BLaER1 treated with 17β-estradiol and CSF1 and Interleukin-3, amounts not matched to agents 10 nM and 100 nM (cell line): ENCODE measurements around the gene NECTIN1.

Experiments used
- H3K27ac ChIP-seq, 11 experiments: shearing (Covaris generic); formaldehyde crosslinking; 2 replicates each; pipeline ENCODE4 v1.8.1; 2022
- H3K27me3 ChIP-seq, 11 experiments: shearing (Covaris generic); formaldehyde crosslinking; 2 replicates each; pipeline ENCODE4 v1.8.1; 2022
- H3K36me3 ChIP-seq, 11 experiments: shearing (Covaris generic); formaldehyde crosslinking; 2 replicates each; pipeline ENCODE4 v1.8.1; 2022
- H3K4me1 ChIP-seq, 10 experiments: shearing (Covaris generic); formaldehyde crosslinking; 2 replicates each; pipeline ENCODE4 v1.8.1; 2022
- H3K4me2 ChIP-seq, 11 experiments: shearing (Covaris generic); formaldehyde crosslinking; 2 replicates each; pipeline ENCODE4 v1.8.1; 2022
- H3K4me3 ChIP-seq, 10 experiments: shearing (Covaris generic); formaldehyde crosslinking; 2 replicates each; pipeline ENCODE4 v1.8.1; 2022
- H3K9ac ChIP-seq, 11 experiments: shearing (Covaris generic); formaldehyde crosslinking; 2 replicates each; pipeline ENCODE4 v1.8.1; 2022
- H3K9me3 ChIP-seq, 11 experiments: shearing (Covaris generic); formaldehyde crosslinking; replicated peaks in 1 of 11; 2 replicates each; pipeline ENCODE4 v1.8.1; 2022
- H4K20me1 ChIP-seq, 11 experiments: shearing (Covaris generic); formaldehyde crosslinking; 2 replicates each; pipeline ENCODE4 v1.8.1; 2022
- Cebpa-rat ChIP-seq, 11 experiments: shearing (Covaris generic); IDR thresholded peaks; 2 replicates each; pipeline ENCODE4 v1.8.1; 2022

Gene NECTIN1

GRCh38 chr11:119643876-119644225 is 85.1 kb downstream of the NECTIN1 start:
- no peak overlapping the region for H3K4me2 ChIP-seq
- peaks cover 0 to 5% (median 0%) of the 10 kb centered on the region in 11 experiments; a peak in 2 of 22 replicates for H4K20me1 ChIP-seq
- H3K9me3 ChIP-seq, result no peaks in the 10 kb centered on the region
- no peaks in the 10 kb centered on the region for H3K27me3 ChIP-seq
- H3K36me3 ChIP-seq, result no peaks in the 10 kb centered on the region
- TF ChIP-seq Cebpa-rat (IDR thresholded peaks at IDR 0.05), result no peak
- H3K4me1 ChIP-seq, result no peaks in the 10 kb centered on the region
- no peak overlapping the region for H3K4me3 ChIP-seq
- no peak overlapping the region for H3K27ac ChIP-seq
- no peak overlapping the region for H3K9ac ChIP-seq

DNA sequence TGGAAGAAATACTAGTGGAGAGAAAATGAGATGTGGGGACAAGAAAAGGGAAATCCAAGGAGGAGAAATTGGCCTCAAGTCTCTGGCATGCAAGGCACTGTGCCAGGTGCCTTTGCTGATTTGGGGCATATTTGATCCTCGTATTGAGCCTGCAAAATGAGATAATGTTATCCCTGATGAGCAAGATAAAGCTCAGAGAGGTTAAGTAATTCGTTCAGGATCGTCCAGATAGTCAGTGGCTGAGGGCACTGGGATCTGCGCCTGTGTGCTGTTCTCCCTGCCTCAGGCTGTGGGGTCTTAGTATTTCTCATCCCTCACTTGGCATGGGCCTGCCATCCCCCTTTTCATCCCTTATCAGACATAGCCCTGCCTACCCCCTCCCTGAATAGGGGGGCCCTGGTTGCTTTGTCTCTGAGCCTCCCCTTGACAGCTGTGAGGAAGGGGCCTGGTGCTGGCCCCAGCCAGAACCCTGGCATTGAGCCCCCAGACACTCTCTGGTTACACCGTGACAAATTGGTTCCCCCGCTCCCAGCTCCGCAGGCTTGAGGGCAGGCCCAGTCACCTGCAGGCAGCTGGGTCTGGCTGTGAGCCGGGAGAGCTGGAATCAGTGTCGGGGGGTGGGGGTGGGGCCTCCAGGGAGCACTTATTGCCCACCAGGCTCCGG is 85.7 kb downstream of the NECTIN1 start:
- Histone ChIP-seq H3K9me3 (no peaks in the 10 kb centered on the region), H3K27me3 (no peaks in the 10 kb centered on the region), H3K4me3 (no peak overlapping the region), H3K4me1 (no peaks in the 10 kb centered on the region), H3K4me2 (no peak overlapping the region), H4K20me1 (peaks cover 0 to 5% (median 0%) of the 10 kb centered on the region in 11 experiments; a peak in 3 of 22 replicates), H3K27ac (no peak overlapping the region), H3K36me3 (no peaks in the 10 kb centered on the region), H3K9ac (no peak overlapping the region)
- no peak for TF ChIP-seq Cebpa-rat (IDR thresholded peaks at IDR 0.05)

GRCh38 chr11:119641983-119642745 is 86.8 kb downstream of the NECTIN1 start:
- Histone ChIP-seq H3K27ac (no peak overlapping the region), H3K9ac (no peak overlapping the region), H3K9me3 (no peaks in the 10 kb centered on the region), H4K20me1 (peaks cover 0 to 5% (median 0%) of the 10 kb centered on the region in 11 experiments; a peak in 3 of 22 replicates), H3K4me1 (no peaks in the 10 kb centered on the region), H3K4me3 (no peak overlapping the region), H3K27me3 (no peaks in the 10 kb centered on the region), H3K36me3 (no peaks in the 10 kb centered on the region), H3K4me2 (no peak overlapping the region)
- no peak for TF ChIP-seq Cebpa-rat (IDR thresholded peaks at IDR 0.05)

GRCh38 chr11:119640541-119640940 is 88.5 kb downstream of the NECTIN1 start:
- H3K4me2 ChIP-seq, result peak overlapping the region in 1 of 11 experiments; percentile 15; a peak in 2 of 22 replicates
- no peaks in the 10 kb centered on the region for H3K27me3 ChIP-seq
- no peak for TF ChIP-seq Cebpa-rat (IDR thresholded peaks at IDR 0.05)
- no peaks in the 10 kb centered on the region for H3K4me1 ChIP-seq
- H3K9ac ChIP-seq, result no peak overlapping the region; a peak in 1 of 22 replicates
- peaks cover 0 to 5% (median 0%) of the 10 kb centered on the region in 11 experiments; a peak in 3 of 22 replicates for H4K20me1 ChIP-seq
- no peak overlapping the region for H3K4me3 ChIP-seq
- H3K36me3 ChIP-seq, result no peaks in the 10 kb centered on the region
- no peaks in the 10 kb centered on the region for H3K9me3 ChIP-seq
- H3K27ac ChIP-seq, result no peak overlapping the region

DNA sequence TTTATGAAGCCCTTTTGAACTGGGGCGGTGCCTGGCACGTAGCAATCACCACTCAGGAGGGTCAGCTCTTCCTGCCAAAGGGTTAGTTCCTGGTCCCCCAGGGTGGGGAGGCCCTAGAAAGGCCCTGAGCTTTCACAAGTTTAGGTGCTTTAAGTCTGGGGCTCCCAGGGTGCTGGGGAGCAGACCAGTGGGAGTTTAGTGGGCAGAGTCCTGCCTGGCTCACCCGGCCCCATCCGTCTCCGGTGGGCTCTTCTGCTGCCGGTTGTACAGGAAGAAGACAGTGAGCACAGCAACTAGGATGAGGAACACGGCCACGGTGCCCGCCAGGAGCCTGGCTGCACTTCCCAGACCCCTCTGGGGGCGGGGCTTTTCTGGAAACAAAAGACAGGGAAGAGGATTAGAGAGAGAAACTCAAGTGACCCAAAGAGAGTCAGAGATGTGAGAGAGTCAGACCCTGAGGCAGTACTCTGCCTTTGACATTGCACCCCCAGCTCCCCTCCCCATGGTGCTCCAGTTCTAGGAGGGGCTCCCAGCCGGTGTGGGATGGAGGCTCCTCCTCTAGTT is 89.3 kb downstream of the NECTIN1 start:
- H3K27ac ChIP-seq, result no peak overlapping the region
- H3K27me3 ChIP-seq, result no peaks in the 10 kb centered on the region
- no peak overlapping the region for H3K9ac ChIP-seq
- H3K4me3 ChIP-seq, result no peak overlapping the region
- H3K9me3 ChIP-seq, result no peaks in the 10 kb centered on the region
- TF ChIP-seq Cebpa-rat (IDR thresholded peaks at IDR 0.05), result no peak
- H3K36me3 ChIP-seq, result no peaks in the 10 kb centered on the region
- no peak overlapping the region for H3K4me2 ChIP-seq
- H3K4me1 ChIP-seq, result no peaks in the 10 kb centered on the region
- peaks cover 0 to 5% (median 0%) of the 10 kb centered on the region in 11 experiments; a peak in 3 of 22 replicates for H4K20me1 ChIP-seq

DNA sequence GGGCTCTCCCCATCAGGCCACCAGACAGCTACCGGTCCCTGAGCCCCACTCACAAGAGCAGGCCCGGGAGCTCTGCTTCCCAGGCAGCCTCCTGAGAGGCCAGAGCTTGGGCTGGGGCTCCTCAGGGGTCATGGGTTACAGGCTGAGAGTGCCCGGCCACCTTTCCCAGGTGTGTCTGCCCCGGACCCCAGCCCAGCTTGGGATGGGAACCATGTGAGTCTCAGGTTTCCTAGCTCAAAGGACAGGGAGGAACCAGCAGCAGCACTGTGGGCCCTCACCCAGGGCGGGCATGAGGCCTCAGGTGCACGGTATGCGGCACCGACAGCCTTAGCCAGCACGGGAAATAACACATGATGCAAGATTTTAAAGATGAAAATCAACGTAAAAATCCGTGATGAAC is 90.1 kb downstream of the NECTIN1 start:
- Histone ChIP-seq H3K9ac (no peak overlapping the region), H3K27ac (no peak overlapping the region), H3K27me3 (no peaks in the 10 kb centered on the region), H4K20me1 (peaks cover 0 to 5% (median 0%) of the 10 kb centered on the region in 11 experiments; a peak in 3 of 22 replicates), H3K4me1 (no peaks in the 10 kb centered on the region), H3K4me2 (no peak overlapping the region), H3K36me3 (no peaks in the 10 kb centered on the region), H3K9me3 (no peaks in the 10 kb centered on the region), H3K4me3 (no peak overlapping the region)
- no peak for TF ChIP-seq Cebpa-rat (IDR thresholded peaks at IDR 0.05)

DNA sequence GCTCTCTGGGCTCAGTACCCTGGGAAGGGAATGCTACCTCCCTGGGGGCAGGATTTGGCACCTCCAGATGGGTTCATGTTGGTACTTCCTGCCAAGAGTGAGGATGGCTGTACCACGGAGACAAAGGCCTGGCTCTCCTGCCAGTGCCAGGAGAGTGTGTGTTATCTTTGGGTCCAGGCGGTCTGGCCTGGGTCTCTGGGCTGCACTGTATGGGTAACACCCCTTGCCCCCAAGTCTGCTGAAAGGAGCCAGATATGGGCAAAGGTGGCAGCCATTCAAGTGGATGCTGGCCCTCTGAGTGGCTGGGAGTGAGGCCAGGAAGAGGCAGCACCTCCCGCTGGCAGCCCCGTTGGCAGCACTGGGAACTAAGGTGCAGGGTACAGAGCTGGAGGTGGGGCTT is 91.5 kb downstream of the NECTIN1 start:
- Histone ChIP-seq H3K36me3 (no peaks in the 10 kb centered on the region), H3K9me3 (no peaks in the 10 kb centered on the region), H4K20me1 (peaks cover 0 to 5% (median 0%) of the 10 kb centered on the region in 11 experiments; a peak in 3 of 22 replicates), H3K4me3 (no peak overlapping the region), H3K4me1 (no peaks in the 10 kb centered on the region), H3K27me3 (no peaks in the 10 kb centered on the region), H3K27ac (no peak overlapping the region), H3K4me2 (no peak overlapping the region), H3K9ac (no peak overlapping the region)
- no peak for TF ChIP-seq Cebpa-rat (IDR thresholded peaks at IDR 0.05)

- Histone ChIP-seq H3K4me1 (no peaks in the 10 kb centered on the region), H3K27ac (no peak overlapping the region), H3K9me3 (no peaks in the 10 kb centered on the region), H3K9ac (no peak overlapping the region), H3K4me2 (no peak overlapping the region), H3K4me3 (no peak overlapping the region), H3K36me3 (no peaks in the 10 kb centered on the region), H3K27me3 (no peaks in the 10 kb centered on the region), H4K20me1 (peaks cover 0 to 5% (median 0%) of the 10 kb centered on the region in 11 experiments; a peak in 3 of 22 replicates)
- no peak for TF ChIP-seq Cebpa-rat (IDR thresholded peaks at IDR 0.05)
These were observed 93.2 kb downstream of the NECTIN1 start for GRCh38 chr11:119635776-119636175.

- peaks cover 0 to under 1% (median 0%) of the 10 kb centered on the region in 11 experiments; a peak in 3 of 22 replicates for H4K20me1 ChIP-seq
- H3K9me3 ChIP-seq, result no peaks in the 10 kb centered on the region
- no peaks in the 10 kb centered on the region for H3K36me3 ChIP-seq
- no peaks in the 10 kb centered on the region for H3K4me1 ChIP-seq
- H3K4me3 ChIP-seq, result no peak overlapping the region
- H3K27ac ChIP-seq, result no peak overlapping the region
- no peaks in the 10 kb centered on the region for H3K27me3 ChIP-seq
- TF ChIP-seq Cebpa-rat (IDR thresholded peaks at IDR 0.05), result no peak
- no peak overlapping the region for H3K9ac ChIP-seq
- H3K4me2 ChIP-seq, result no peak overlapping the region
These were observed 93.8 kb downstream of the NECTIN1 start for GRCh38 chr11:119635041-119635740.
